ENCODE data around the gene BTBD2. TPM values are rescaled to one million over a fixed set of nuclear protein-coding genes. Genes with fewer than 3 reads are reported as not detected.

The BTBD2 gene
- total RNA-seq, 2 donors from 2014 or later = 42.3 to 44.8 TPM

GRCh38 chr19:2041683-2042484 is 26.4 kb upstream of the BTBD2 start:
- 4% methylated on average over 73 of the region's 77 CpGs; no CpG with 5 or more reads in 1 of the 2 donors for WGBS, 2 donors
- H3K4me1 ChIP-seq = peaks cover 71% of the 10 kb centered on the region

GRCh38 chr19:2041433-2041682 is 25.8 kb upstream of the BTBD2 start:
- Histone ChIP-seq H3K4me3 (no peak overlapping the region), H3K27ac (peak overlapping the region; percentile 89 to 100 (median 96)), H3K4me1 (peaks cover 65% of the 10 kb centered on the region), H3K27me3 (no peaks in the 10 kb centered on the region), H3K36me3 (replicated peaks in 1 of 2; ENCODE audit: insufficient read depth in 1 of 2, low read depth in 2 of 2) (peaks cover 8 to 20% of the 10 kb centered on the region in 2 donors), H3K9me3 (no peaks in the 10 kb centered on the region)
- intact Hi-C loops (cut with DNase I) = no loop called here
- 44% methylated on average over 6 of the region's 6 CpGs; no CpG with 5 or more reads in 1 of the 2 donors for WGBS, 2 donors
- TF ChIP-seq CTCF (IDR thresholded peaks at IDR 0.05) (no peak), POLR2A (IDR thresholded peaks at IDR 0.05) (no peak)
- DNase-seq (no peak), ATAC-seq (no peak)

More at GRCh38 chr19:2041683-2042484, 26.4 kb upstream of the BTBD2 start:
- no peaks in the 10 kb centered on the region for H3K9me3 ChIP-seq
- H3K27me3 ChIP-seq = no peaks in the 10 kb centered on the region
- peaks cover 8 to 20% of the 10 kb centered on the region in 2 donors for H3K36me3 ChIP-seq (replicated peaks in 1 of 2; ENCODE audit: insufficient read depth in 1 of 2, low read depth in 2 of 2)
- ATAC-seq (peak; percentile 88), DNase-seq (peak; percentile 99)
- intact Hi-C loops (cut with DNase I) = no loop called here
- TF ChIP-seq CTCF (IDR thresholded peaks at IDR 0.05) (no peak), POLR2A (IDR thresholded peaks at IDR 0.05) (peak in 2 of 3 donors; percentile 51 to 72)
- H3K27ac ChIP-seq = peak overlapping the region; percentile 89 to 100 (median 96)
- no peak overlapping the region for H3K4me3 ChIP-seq

- ATAC-seq (no peak), DNase-seq (no peak)
- H3K27ac ChIP-seq = peak overlapping the region; percentile 89 to 100 (median 96)
- H3K27me3 ChIP-seq = no peaks in the 10 kb centered on the region
- TF ChIP-seq POLR2A (IDR thresholded peaks at IDR 0.05) (no peak), CTCF (IDR thresholded peaks at IDR 0.05) (no peak)
- intact Hi-C loops (cut with DNase I) = no loop called here
- no peak overlapping the region for H3K4me3 ChIP-seq
- peaks cover 0 to 3% (median 0%) of the 10 kb centered on the region in 3 donors for H3K9me3 ChIP-seq
- H3K4me1 ChIP-seq = peaks cover 60% of the 10 kb centered on the region
- peaks cover 8 to 20% of the 10 kb centered on the region in 2 donors for H3K36me3 ChIP-seq (replicated peaks in 1 of 2; ENCODE audit: insufficient read depth in 1 of 2, low read depth in 2 of 2)
- WGBS, 2 donors = 83 to 100% methylated on average over 2 to 28 of the region's 28 CpGs
Observed at GRCh38 chr19:2040647-2041432, 25.3 kb upstream of the BTBD2 start.

GRCh38 chr19:2039959-2040646 is 24.6 kb upstream of the BTBD2 start:
- Histone ChIP-seq H3K27ac (peak overlapping the region in 3 of 4 donors; percentile 89 to 100 (median 100)), H3K36me3 (replicated peaks in 1 of 2; ENCODE audit: insufficient read depth in 1 of 2, low read depth in 2 of 2) (peaks cover 8 to 20% of the 10 kb centered on the region in 2 donors), H3K27me3 (no peaks in the 10 kb centered on the region), H3K4me3 (no peak overlapping the region), H3K4me1 (peaks cover 55% of the 10 kb centered on the region), H3K9me3 (peaks cover 0 to 8% (median 0%) of the 10 kb centered on the region in 3 donors)
- TF ChIP-seq POLR2A (IDR thresholded peaks at IDR 0.05) = no peak
- TF ChIP-seq CTCF (IDR thresholded peaks at IDR 0.05) = no peak
- ATAC-seq (no peak), DNase-seq (peak in 2 of 4 donors; percentile 15 to 22)
- 79% methylated on average over 18 of the region's 20 CpGs; no CpG with 5 or more reads in 1 of the 2 donors for WGBS, 2 donors
- intact Hi-C loops (cut with DNase I) = no loop called here
